Fibroblast of lung (primary cell): ENCODE data around the gene HPSE2.

ENCODE experiments used
- CTCF ChIP-seq, 2 donors: IDR thresholded peaks in 1 of 2; conservative IDR thresholded peaks in 1 of 2; 1 replicate in 1 of 2; 2 replicates in 1 of 2; pipeline ENCODE4 v1.5.1; 2011 to 2012; ENCODE audit warnings: low read length in 2 of 2, control low read depth in 1 of 2, inconsistent platforms in 1 of 2, low read depth in 1 of 2, mild to moderate bottlenecking in 1 of 2
- EZH2 ChIP-seq: IDR thresholded peaks from 2 replicates; pipeline ENCODE4 v1.5.1; 2012; ENCODE audit warnings: low read length, control low read depth, mild to moderate bottlenecking; ENCODE audit errors: missing control alignments

GRCh38 chr10:98943681-98944080 lies 292.0 kb downstream of the HPSE2 start:
- no peak for TF ChIP-seq CTCF (conservative IDR thresholded peaks at IDR 0.05 in 1 of 2, IDR thresholded peaks at IDR 0.05 in 1 of 2; ENCODE audit: low read depth in 1 of 2, low read length in 2 of 2)
- no peak for TF ChIP-seq EZH2
